ENCODE data around the gene CCDC86.

The CCDC86 gene

DNA sequence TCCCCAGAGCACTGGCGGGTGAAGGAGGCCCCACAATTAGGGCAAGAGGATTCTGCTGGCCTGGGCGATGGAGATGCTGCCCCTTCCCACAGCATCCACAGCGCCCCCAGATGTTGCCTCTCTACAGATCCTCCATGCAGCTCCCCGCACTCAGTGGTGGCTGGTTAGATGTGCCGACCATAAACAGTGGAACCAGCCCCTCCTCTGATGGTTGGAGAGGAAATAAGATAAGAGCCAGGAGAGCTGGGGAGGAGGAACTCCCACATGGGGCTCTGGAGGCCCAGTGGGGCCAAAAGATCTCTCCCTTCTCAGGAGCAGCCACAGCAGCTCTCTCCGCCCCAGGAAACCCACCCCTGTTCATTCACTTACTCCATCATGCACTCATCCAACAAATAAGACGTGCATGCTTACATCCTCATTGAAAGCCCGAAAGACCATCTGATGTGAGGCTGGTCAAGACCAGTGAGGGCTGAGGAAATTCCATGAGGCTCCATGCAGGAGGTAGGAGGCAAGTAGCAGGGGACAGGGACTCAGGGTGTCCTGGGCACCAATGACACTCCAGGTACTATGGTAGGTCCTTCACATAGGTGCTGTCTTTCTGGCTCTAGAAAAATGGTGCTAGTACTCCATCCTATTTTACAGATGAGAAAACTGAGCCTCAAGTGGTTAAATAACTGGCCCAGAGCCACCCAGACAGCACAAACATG is 12.4 kb downstream of the CCDC86 start:
- TF ChIP-seq, protein P1, sequence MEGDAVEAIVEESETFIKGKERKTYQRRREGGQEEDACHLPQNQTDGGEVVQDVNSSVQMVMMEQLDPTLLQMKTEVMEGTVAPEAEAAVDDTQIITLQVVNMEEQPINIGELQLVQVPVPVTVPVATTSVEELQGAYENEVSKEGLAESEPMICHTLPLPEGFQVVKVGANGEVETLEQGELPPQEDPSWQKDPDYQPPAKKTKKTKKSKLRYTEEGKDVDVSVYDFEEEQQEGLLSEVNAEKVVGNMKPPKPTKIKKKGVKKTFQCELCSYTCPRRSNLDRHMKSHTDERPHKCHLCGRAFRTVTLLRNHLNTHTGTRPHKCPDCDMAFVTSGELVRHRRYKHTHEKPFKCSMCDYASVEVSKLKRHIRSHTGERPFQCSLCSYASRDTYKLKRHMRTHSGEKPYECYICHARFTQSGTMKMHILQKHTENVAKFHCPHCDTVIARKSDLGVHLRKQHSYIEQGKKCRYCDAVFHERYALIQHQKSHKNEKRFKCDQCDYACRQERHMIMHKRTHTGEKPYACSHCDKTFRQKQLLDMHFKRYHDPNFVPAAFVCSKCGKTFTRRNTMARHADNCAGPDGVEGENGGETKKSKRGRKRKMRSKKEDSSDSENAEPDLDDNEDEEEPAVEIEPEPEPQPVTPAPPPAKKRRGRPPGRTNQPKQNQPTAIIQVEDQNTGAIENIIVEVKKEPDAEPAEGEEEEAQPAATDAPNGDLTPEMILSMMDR (IDR thresholded peaks at IDR 0.05; ENCODE audit: low read depth, low read length): no peak
- DNase-seq (ENCODE audit: extremely low read depth, low read depth): no peak

DNA sequence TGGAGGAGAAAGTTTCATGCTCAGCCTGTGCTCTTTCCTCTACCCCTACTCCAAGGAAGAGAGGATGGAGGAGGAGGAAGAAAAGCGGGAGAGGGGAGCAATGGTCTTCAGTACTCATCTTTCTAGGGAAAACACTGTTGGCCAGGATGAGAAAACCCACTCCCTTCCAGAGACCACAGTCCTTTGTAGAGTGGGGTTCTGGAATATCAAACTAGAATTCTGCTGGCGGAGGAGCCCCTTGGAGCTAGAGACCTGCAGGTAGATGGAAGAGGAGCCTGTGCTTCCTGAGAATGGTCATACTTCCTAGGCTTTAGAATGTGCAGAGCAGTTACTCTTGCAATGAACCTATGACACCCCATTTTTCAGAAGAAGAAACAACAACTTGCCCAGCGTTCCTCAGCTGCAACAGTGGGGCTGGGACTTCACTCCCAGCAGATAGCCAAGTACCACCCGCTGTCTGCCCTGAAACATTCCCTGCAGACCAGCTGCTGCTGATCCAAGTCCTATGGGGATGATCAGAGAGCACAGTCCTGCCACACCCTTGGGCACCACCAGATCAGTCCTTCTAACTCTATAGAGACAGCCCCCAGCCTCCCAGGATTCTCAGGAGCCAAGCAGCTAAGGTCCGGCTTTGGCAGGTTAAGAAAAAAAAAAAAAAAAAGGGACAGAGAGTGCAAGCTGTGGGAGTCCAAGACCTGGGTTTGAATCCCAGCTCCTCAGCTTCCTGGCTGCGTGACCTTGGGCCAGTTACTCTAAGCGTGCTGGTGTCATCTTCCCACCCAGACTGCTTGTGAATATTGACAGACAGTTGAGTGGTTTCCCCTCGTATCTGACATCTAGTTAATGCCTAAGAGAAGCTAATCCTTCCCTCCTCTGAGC is 13.2 kb downstream of the CCDC86 start:
- TF ChIP-seq, protein P1 (IDR thresholded peaks at IDR 0.05; ENCODE audit: low read depth, low read length): no peak
- no peak for DNase-seq (ENCODE audit: extremely low read depth, low read depth)

DNA sequence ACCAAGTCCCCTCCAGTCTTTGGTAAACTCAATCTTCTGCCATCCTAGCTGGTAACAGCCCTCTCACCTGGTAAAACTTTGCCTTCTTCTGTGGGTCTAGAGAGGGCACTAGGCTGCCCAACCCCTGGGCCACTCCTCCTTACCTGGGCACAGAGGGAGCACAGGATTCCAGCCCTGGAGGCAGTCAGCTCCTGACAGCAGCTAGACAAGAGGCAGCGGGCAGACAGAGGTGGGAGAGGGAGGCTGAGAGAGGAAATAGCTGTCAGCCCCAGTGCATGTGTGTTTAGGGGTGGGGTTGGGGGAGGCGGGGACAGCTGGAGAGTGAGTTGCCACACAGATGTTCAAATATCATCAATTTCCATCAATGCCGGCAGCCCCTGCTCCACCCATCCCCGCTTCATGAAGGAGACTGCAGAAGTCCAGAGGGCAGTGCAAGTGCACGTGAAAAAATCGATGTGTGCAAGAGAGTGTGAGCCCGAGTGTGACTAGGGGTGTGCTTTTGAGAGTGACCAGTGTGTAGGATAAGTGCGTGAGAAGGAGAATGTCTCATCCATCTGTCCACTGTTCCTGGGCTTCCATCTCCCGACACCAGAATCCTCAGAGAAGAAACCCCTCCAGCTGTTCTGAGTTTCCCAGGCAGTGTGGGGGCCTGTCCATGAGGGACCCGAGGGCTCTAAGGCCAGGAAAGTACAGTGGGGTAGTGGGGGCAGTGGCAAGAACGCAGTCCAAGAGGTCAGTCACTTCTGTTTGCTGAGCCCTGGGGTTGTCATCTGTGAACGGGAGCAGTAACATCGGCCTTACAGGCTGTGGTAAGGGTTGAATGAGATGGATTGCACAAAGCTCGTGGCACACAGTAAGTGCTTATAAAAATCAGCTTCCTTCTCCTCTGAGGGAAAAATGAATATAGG is 14.1 kb downstream of the CCDC86 start, which contains the start of gene PTGDR2:
PTGDR2 (minus strand) TSS at position 225 of the 908 bp plus-strand sequence. CDS start 2,228 bp downstream, outside the sequence.
- TF ChIP-seq, protein P1 (IDR thresholded peaks at IDR 0.05; ENCODE audit: low read depth, low read length): no peak
- no peak for DNase-seq (ENCODE audit: extremely low read depth, low read depth)

DNA sequence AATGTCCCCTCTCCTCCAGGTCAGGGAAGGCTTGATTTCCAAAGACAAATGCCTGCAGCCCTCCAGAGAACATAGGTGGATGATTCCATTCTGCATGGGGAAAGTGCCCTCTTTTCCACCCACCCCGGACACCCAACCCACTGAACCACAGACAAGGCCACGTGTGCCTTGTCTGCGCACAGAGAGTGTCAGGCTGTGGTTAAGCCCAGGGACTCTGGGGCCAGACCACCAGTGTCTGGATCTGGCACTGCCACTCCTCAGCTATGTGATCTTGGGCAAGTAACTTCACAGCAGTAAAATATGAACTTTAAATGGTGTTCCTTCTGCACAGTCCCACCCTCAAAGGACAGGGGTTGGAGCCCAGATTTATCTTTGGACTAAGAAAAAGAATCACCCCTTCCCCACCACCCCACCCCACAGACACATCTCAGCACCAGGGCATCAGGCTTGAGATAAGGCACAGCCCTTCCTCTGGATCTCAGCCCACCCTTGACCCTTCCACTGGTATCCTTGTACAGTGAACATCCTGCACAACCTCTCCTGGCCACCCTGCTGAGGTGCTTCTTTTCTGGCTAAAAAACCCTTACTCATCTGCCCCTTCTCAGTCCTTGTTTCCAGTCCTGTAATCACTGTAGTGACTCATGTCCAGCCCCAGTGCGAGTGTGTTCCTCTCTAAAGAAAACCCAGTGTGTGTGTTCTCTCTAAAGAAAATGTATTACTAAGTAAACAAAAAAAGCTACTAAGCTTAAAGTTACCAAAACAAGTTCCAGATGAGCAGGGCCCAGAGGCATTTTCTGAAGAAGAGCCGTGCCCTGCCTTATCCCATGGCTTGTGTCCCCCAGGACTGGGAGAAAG is 15.7 kb downstream of the CCDC86 start:
- DNase-seq (ENCODE audit: extremely low read depth, low read depth): no peak
- TF ChIP-seq, protein P1 (IDR thresholded peaks at IDR 0.05; ENCODE audit: low read depth, low read length): no peak

DNA sequence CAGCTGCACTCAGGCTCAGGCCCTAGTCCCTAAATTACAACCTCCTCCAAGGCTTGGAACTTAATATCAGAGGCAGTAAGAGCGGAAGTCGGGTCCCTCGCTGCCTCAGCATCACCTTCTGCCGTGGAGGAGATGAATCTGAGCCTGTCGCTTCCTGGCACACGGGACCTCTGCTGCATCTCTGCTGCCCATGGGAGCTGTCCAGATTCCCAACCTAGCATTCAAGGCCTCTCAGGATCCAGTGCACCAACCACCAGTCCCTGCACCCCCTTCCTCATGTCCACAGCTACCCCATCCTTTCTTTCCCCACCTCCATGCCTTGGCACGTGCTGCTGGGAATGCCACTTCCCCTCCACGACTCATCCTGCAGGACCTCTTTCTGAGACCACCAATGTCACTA is 16.3 kb downstream of the CCDC86 start:
- TF ChIP-seq, protein P1 (IDR thresholded peaks at IDR 0.05; ENCODE audit: low read depth, low read length): no peak
- DNase-seq (ENCODE audit: extremely low read depth, low read depth): no peak

DNA sequence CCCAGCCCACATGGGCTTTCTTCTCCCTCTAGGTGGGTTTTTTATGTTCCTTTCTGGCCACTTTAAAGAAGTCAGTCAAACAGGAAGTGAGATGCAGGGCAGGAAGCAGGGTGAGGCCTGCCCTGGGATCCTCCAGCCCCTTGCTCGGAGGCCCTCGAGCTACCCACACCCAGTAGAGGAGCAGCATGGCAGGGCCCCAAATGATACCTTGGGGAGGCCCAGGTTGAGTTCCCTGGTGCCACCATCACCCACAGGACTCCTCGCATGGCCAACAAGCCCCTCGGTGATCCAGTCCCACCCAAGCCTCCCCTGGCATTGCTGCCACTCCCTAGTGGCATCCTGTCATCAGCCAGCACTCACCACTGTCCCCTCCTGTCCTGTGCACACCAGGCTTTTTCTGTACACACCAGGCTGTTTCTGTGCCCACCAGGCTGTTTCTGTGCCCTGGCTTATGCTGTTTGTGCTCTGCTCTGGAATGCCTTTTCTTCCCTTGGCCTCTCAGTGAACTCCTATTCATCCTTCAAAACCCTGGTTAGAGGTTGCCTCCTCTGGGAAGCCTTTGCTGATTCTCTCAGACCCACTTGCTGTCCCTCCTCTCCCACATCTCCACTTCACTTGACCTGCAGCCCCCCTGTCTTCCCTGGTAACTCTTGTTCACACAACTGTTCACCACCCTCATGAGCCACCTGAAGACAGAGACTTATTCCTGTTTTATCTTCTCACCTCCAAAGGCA is 17.0 kb downstream of the CCDC86 start:
- TF ChIP-seq, protein P1 (IDR thresholded peaks at IDR 0.05; ENCODE audit: low read depth, low read length): no peak
- DNase-seq (ENCODE audit: extremely low read depth, low read depth): no peak
